Fibroblast of pulmonary artery (primary cell): ENCODE data around the gene MAP4K3.

Source experiments
- DNase-seq: peaks from one replicate; pipeline ENCODE4 v3.0.0-alpha.2; 2010; ENCODE audit warnings: low read depth
- H3K4me3 ChIP-seq: replicated peaks from 2 replicates; pipeline ENCODE4 v1.5.1; 2011; ENCODE audit warnings: low read depth, mild to moderate bottlenecking, control low read depth, low read length, moderate library complexity
- TF ChIP-seq, protein P1 (sequence below): IDR thresholded peaks from 2 replicates; pipeline ENCODE4 v1.5.1; 2011; ENCODE audit warnings: mild to moderate bottlenecking, control low read depth, low read length, inconsistent platforms; ENCODE audit errors: missing control alignments

The MAP4K3 gene

DNA sequence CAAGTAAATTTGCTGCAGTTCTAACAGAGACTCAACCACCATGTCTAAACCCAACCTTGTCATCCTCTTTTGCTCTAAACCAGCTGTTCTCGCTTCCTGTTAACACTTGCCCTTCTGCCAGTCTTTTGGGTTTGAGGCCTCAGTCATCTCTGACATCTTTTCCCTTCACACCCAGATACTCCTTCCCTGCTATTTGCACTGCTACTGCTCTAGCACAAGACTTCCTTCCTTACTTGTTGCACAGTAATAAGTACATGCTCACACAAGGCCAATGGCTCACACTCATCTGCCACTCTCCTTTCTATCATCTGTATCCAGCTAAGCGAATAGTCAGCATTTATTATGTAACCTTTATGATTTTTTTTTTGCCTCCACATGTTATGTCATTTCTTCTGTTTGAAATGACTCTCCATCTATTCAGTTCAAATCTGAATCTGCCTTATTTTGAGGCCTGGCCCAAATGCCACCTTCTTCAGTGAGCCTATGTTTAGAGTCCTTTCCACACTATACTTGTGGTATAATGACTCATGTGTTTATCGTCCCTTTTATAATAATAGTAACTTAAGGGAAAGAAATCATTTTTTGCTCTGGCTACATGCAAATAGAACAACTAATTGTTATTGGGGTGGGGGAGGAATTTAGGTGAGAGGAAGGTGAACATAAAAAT is 170.8 kb downstream of the MAP4K3 start:
- TF ChIP-seq, protein P1, sequence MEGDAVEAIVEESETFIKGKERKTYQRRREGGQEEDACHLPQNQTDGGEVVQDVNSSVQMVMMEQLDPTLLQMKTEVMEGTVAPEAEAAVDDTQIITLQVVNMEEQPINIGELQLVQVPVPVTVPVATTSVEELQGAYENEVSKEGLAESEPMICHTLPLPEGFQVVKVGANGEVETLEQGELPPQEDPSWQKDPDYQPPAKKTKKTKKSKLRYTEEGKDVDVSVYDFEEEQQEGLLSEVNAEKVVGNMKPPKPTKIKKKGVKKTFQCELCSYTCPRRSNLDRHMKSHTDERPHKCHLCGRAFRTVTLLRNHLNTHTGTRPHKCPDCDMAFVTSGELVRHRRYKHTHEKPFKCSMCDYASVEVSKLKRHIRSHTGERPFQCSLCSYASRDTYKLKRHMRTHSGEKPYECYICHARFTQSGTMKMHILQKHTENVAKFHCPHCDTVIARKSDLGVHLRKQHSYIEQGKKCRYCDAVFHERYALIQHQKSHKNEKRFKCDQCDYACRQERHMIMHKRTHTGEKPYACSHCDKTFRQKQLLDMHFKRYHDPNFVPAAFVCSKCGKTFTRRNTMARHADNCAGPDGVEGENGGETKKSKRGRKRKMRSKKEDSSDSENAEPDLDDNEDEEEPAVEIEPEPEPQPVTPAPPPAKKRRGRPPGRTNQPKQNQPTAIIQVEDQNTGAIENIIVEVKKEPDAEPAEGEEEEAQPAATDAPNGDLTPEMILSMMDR = no peak
- DNase-seq = peak; percentile 6
- no peak overlapping the region for H3K4me3 ChIP-seq

DNA sequence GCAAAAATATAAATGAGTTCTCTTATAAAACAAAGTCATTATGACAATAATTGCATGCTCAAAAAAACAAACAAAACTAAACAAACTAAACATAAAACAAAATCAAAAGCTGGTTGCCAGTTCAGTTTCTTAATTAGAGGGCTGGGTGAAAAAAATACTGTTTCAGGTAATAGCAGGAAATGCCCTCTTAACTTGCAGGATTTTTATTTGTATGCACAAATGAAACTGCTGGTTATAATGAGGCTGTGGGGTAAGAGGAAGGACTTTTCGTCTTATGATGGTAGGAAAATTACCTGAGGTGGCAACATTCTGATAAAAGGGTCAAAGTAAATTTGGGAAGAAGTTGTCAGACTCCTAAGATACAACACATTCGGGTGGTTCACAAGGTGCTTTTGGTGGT is 171.8 kb downstream of the MAP4K3 start:
- TF ChIP-seq, protein P1 = no peak
- DNase-seq = no peak
- no peak overlapping the region for H3K4me3 ChIP-seq

DNA sequence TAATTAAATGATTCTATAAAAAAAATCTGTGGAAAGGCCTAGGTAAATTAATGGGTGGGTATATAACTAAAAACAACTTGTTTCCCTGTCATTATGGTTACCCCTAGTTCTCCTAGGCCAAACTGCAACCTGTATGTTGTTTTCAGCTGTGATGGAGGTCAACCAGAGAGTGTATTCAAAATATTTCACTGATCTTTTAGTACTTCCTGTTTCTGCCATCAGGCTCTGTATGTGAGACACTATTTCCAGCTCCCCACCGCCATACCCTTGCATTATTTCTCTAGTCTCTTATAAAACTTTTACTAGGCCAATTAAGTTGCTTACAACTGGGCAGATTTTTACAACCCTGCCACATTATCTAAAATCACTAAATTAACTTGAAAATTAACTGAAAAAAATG is 172.4 kb downstream of the MAP4K3 start:
- TF ChIP-seq, protein P1 = no peak
- no peak overlapping the region for H3K4me3 ChIP-seq
- no peak for DNase-seq

DNA sequence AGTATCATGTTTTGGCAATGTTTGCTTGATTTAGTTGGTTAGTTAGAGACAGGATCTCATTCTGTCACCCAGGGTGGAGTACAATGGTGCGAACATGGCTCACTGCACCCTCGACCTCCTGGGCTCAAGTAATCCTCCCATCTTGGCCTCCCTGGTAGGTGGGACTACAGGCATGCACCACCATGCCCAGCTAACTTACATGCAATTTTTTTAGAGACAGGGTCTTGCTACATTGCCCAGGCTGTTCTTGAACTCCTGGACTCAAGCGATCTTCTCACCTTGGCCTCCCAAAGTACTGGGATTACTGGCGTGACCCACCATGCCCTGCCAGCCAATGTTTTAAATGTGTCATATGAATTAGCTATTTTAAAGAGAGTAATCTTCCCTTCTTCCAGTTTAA is 177.0 kb downstream of the MAP4K3 start:
- TF ChIP-seq, protein P1 = no peak
- H3K4me3 ChIP-seq = no peak overlapping the region
- DNase-seq = no peak

DNA sequence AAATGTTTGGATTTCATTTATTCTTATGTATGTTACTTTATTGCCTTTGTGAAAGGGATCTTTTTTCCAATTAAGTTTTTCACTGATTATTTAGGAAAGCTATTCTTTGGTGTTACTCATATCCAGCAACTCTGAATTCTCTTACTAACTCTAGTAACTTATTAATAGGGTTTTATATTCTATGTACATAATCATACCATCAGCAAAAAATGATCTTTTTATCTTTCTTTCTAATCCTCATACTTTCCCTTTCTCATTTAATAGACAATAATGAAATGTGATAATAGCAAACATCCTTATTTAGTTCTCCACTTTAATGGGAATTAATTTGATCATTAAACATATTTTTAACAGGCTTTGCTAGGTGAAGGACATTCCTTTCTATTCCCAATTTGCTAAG is 181.0 kb downstream of the MAP4K3 start:
- H3K4me3 ChIP-seq = no peak overlapping the region
- no peak for DNase-seq
- TF ChIP-seq, protein P1 = no peak

DNA sequence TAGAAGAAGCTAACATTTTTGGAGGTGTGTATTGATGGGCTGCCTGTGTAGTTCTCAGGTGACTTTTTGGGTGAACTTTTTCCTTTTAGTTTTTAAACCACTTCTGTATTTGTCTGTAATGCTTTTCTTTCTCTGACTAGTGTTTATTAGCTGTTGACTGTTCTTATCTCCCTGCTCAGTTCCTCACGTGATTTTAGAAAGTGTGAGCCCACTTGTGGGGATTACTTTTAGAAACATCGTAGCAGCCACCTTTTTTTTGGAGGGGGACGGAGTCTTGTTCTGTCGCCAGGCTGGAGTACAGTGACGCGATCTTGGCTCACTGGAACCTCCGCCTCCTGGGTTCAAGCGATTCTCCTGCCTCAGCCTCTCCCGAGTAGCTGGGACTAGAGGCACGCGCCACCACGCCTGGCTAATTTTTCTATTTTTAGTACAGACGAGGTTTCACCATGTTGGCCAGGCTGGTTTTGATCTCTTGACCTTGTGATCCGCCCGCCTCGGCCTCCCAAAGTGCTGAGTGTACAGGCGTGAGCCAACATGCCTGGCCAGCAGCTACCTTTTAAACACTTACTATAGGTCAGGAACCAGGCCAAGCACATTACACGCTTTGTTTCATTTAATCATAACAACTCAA is 184.1 kb downstream of the MAP4K3 start:
- no peak for DNase-seq
- TF ChIP-seq, protein P1 = no peak
- no peak overlapping the region for H3K4me3 ChIP-seq

DNA sequence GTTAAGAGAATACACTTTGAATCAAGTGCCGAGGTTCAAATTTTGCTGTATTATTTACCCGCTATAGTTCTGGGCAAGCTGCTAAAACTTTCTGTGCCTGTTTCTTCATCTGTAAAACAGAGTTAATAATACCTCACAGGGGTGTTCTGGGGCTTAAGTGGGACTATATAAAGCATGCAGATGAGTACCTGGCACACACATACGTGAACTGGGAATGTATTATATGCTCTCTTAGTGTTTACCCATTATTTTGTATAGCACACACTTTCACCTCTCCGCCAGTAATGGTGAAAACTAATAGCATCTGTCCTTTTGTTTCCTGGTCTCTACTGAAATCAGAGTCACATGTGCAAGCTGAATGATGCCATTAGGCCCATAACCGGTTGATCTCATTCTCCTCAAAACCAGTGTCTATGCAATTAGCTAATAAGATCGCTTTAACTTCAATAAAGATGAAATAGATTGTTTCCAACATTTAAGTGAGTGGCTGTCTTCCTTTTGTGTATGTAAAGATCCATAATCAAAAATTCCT is 189.5 kb downstream of the MAP4K3 start:
- TF ChIP-seq, protein P1 = no peak
- H3K4me3 ChIP-seq = no peak overlapping the region
- DNase-seq = no peak
